ENCODE measurements around the gene RIPOR1.

The RIPOR1 gene

DNA sequence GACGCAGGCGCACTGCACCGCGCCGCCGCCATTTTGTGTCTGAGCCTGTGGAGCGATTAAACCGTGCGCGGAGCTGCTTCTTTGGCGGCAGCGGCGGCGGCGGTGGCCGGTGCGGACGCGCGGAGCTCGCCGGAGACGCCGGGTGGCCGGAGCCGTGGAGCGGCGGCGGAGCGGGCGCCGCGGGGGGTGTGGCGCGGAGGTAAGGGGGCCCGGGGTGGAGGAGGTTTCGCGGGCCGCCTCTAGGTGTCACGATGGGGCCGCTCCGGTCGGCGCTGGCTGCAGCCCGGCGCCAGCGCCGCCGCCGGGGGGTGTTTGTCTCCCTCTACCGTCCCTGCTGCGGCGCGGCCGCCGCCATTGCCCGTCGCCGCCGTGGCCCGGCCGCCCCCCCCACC is 33.9 kb downstream of the RIPOR1 start, which contains the start of gene CTCF:
CTCF (plus strand) TSS at position 1 of the 392 bp plus-strand sequence. CDS start 48,307 bp downstream, outside the sequence.
- no peak for TF ChIP-seq EZH2 (IDR thresholded peaks at IDR 0.05; ENCODE audit: borderline replicate concordance, low read length)
- TF ChIP-seq, protein P1, sequence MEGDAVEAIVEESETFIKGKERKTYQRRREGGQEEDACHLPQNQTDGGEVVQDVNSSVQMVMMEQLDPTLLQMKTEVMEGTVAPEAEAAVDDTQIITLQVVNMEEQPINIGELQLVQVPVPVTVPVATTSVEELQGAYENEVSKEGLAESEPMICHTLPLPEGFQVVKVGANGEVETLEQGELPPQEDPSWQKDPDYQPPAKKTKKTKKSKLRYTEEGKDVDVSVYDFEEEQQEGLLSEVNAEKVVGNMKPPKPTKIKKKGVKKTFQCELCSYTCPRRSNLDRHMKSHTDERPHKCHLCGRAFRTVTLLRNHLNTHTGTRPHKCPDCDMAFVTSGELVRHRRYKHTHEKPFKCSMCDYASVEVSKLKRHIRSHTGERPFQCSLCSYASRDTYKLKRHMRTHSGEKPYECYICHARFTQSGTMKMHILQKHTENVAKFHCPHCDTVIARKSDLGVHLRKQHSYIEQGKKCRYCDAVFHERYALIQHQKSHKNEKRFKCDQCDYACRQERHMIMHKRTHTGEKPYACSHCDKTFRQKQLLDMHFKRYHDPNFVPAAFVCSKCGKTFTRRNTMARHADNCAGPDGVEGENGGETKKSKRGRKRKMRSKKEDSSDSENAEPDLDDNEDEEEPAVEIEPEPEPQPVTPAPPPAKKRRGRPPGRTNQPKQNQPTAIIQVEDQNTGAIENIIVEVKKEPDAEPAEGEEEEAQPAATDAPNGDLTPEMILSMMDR (IDR thresholded peaks at IDR 0.05; ENCODE audit: low read length) = peak; percentile 27; the same call in 1 of the 2 replicates
- Histone ChIP-seq H4K20me1 (ENCODE audit: insufficient read depth, low read length) (no peaks in the 10 kb centered on the region), H3K9me3 (ENCODE audit: low read length) (no peaks in the 10 kb centered on the region), H3K4me1 (ENCODE audit: insufficient read depth, low read length, severe bottlenecking) (peaks cover 74% of the 10 kb centered on the region), H3K36me3 (ENCODE audit: insufficient read depth, low read length) (no peaks in the 10 kb centered on the region), H3K27ac (ENCODE audit: low read depth, low read length, poor library complexity, severe bottlenecking) (peak within 1 kb of the TSS; percentile 90), H3K4me3 (ENCODE audit: low read depth, low read length, poor library complexity, severe bottlenecking) (peak within 1 kb of the TSS; percentile 93), H3K79me2 (ENCODE audit: insufficient read depth, low read length) (peaks cover 67% of the 10 kb centered on the region), H3K27me3 (ENCODE audit: insufficient read depth, low read length) (no peaks in the 10 kb centered on the region), H3F3A (ENCODE audit: insufficient read depth, low read length) (no peaks in the 10 kb centered on the region), H2AFZ (ENCODE audit: low read length) (no peak within 1 kb of the TSS), H3K9me2 (ENCODE audit: low read depth, low read length) (no peaks in the 10 kb centered on the region), H3K9ac (ENCODE audit: low read length) (peak within 1 kb of the TSS; percentile 95), H3K4me2 (ENCODE audit: low read length) (peak within 1 kb of the TSS; percentile 85)

DNA sequence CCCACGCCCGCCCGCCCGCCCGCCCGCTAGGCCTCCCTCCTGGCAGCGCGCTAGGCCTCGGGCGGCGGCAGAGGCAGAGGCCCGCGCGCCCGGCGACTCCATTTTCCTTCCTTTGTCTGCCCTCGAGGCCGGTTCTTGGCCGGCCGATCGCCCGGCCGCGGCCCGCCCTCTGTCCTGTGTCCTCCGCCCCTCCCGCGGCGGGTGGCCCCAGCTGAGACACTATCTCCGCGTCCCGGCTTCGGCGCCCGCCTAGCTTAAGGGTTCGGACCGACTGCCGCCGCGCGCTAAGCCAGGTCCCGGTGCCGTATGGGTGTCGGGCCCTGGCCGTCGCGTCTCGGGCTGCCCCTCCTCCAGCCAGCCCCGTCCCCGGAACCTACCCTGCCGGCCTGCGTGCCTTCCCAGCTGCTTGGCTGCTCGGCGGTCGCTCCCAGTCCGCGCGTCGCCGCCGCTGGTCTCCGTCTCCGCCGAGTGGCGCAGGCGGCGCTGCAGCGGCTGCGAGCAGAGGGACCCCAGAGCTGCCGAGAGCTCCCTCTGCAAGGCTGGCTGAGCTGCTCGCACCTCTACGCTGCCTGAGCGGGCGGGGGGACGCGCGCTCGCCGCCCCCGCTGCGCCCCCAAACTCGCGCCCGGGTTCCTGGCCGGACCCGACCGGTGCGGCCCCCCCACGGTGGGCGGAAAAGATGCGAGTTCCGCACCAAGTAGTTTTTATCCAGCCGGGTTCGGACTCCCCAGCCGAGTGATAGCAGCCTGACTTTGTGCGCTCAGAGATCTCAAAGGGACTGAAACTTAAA is 34.5 kb downstream of the RIPOR1 start:
- Histone ChIP-seq H3K9me3 (ENCODE audit: low read length) (no peaks in the 10 kb centered on the region), H4K20me1 (ENCODE audit: insufficient read depth, low read length) (no peaks in the 10 kb centered on the region), H3K9me2 (ENCODE audit: low read depth, low read length) (no peaks in the 10 kb centered on the region), H2AFZ (ENCODE audit: low read length) (no peak overlapping the region), H3K27ac (ENCODE audit: low read depth, low read length, poor library complexity, severe bottlenecking) (peak overlapping the region; percentile 89), H3K79me2 (ENCODE audit: insufficient read depth, low read length) (peaks cover 73% of the 10 kb centered on the region), H3K36me3 (ENCODE audit: insufficient read depth, low read length) (no peaks in the 10 kb centered on the region), H3F3A (ENCODE audit: insufficient read depth, low read length) (no peaks in the 10 kb centered on the region), H3K4me1 (ENCODE audit: insufficient read depth, low read length, severe bottlenecking) (peaks cover 70% of the 10 kb centered on the region), H3K9ac (ENCODE audit: low read length) (peak overlapping the region; percentile 95), H3K4me3 (ENCODE audit: low read depth, low read length, poor library complexity, severe bottlenecking) (peak overlapping the region; percentile 93), H3K27me3 (ENCODE audit: insufficient read depth, low read length) (no peaks in the 10 kb centered on the region), H3K4me2 (ENCODE audit: low read length) (peak overlapping the region; percentile 81)
- TF ChIP-seq EZH2 (IDR thresholded peaks at IDR 0.05; ENCODE audit: borderline replicate concordance, low read length) = no peak
- TF ChIP-seq, protein P1 (IDR thresholded peaks at IDR 0.05; ENCODE audit: low read length) = peak; percentile 38; the same call in 1 of the 2 replicates

DNA sequence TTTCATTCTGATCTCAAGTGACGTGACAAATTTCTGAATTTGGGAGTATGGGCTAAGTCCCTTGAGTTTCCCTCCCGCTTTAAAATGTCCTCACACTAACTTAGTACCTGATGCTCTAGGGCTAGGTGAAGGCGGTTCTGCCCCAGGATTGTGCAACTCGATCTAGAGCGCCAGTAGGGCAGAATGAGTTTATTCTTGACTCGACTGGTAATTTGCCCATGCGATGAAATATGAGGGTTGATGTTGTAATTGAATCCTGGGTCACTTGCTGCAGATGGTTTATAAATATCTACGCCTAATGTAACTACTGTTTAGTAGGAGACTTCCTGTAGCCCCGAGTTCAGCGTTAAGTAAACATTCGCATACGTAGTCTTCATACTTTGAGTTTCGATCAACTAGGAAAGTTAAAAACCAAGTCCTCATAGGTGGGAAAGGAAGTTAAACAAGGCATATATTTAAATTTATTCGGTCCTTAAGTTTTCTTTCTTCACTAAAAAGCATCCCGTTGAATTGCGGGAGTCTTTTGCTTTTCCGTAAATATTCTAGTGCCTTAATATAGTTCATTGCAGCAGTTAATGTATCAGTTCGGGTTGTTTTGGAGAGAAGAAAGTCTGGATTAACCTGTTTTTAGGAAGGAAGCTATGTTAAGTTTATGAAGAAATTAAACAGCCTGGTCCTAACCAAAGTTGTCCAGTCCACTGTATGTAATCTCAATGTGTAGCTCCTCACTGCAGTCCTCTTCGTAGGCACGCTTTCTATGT is 35.3 kb downstream of the RIPOR1 start:
- Histone ChIP-seq H3K4me1 (ENCODE audit: insufficient read depth, low read length, severe bottlenecking) (peaks cover 64% of the 10 kb centered on the region), H2AFZ (ENCODE audit: low read length) (no peak overlapping the region)

More for the DNA sequence above, 35.3 kb downstream of the RIPOR1 start:
- Histone ChIP-seq H4K20me1 (ENCODE audit: insufficient read depth, low read length) (no peaks in the 10 kb centered on the region), H3K4me3 (ENCODE audit: low read depth, low read length, poor library complexity, severe bottlenecking) (peak overlapping the region; percentile 93), H3K9me3 (ENCODE audit: low read length) (no peaks in the 10 kb centered on the region), H3K4me2 (ENCODE audit: low read length) (peak overlapping the region; percentile 81), H3K9ac (ENCODE audit: low read length) (peak overlapping the region; percentile 95), H3K9me2 (ENCODE audit: low read depth, low read length) (no peaks in the 10 kb centered on the region), H3F3A (ENCODE audit: insufficient read depth, low read length) (no peaks in the 10 kb centered on the region), H3K27me3 (ENCODE audit: insufficient read depth, low read length) (no peaks in the 10 kb centered on the region), H3K36me3 (ENCODE audit: insufficient read depth, low read length) (no peaks in the 10 kb centered on the region), H3K27ac (ENCODE audit: low read depth, low read length, poor library complexity, severe bottlenecking) (peak overlapping the region; percentile 89), H3K79me2 (ENCODE audit: insufficient read depth, low read length) (peaks cover 77% of the 10 kb centered on the region)
- TF ChIP-seq, protein P1 (IDR thresholded peaks at IDR 0.05; ENCODE audit: low read length) = no peak
- no peak for TF ChIP-seq EZH2 (IDR thresholded peaks at IDR 0.05; ENCODE audit: borderline replicate concordance, low read length)
